Bronchial epithelial cell (primary cell): Measurements from ENCODE around the gene YPEL2. TPM values are rescaled to one million over a fixed set of nuclear protein-coding genes. Genes with fewer than 3 reads are reported as not detected.

Source experiments
- DNase-seq: peaks from one replicate; pipeline ENCODE4 v3.0.0-alpha.2; 2010; ENCODE audit warnings: low read depth
- FAIRE-seq: peaks from 2 replicates; lab custom pipeline; 2011; peaks lifted over from hg19 to GRCh38; lab: Jason Lieb, UNC
- H3K27me3 ChIP-seq: 2 replicates; pipeline ENCODE4 v1.5.1; 2011; ENCODE audit warnings: low read length; ENCODE audit not compliant: control insufficient read depth, insufficient read depth
- H3K36me3 ChIP-seq: 2 replicates; pipeline ENCODE4 v1.5.1; 2011; ENCODE audit warnings: low read length; ENCODE audit not compliant: control insufficient read depth, insufficient read depth
- H3K4me3 ChIP-seq: 2 replicates; pipeline ENCODE4 v1.5.1; 2011; ENCODE audit warnings: mild to moderate bottlenecking, low read depth, low read length, control low read depth
- CTCF ChIP-seq: IDR thresholded peaks from 2 replicates; pipeline ENCODE4 v1.5.1; 2011; ENCODE audit warnings: mild to moderate bottlenecking, moderate library complexity, low read length, control low read depth, inconsistent platforms; ENCODE audit not compliant: insufficient read depth, severe bottlenecking
- total RNA-seq: library from RNA; depleted of rRNA; stranded (reverse); fragments of >200 nt; gene quantifications from 2 replicates; pipeline ENCODE4 v1.2.1, GENCODE V29; 2014

YPEL2 gene
- total RNA-seq, 1 donor from 2014 or later, result 2.1 TPM

GRCh38 chr17:59413014-59413766 is 81.7 kb downstream of the YPEL2 start:
- FAIRE-seq, result no peak
- no peak overlapping the region for H3K4me3 ChIP-seq
- no peak for DNase-seq
- no peak for TF ChIP-seq CTCF
- no peaks in the 10 kb centered on the region for H3K27me3 ChIP-seq
- no peaks in the 10 kb centered on the region for H3K36me3 ChIP-seq

GRCh38 chr17:59415397-59415796 is 83.9 kb downstream of the YPEL2 start:
- no peak for TF ChIP-seq CTCF
- no peak overlapping the region for H3K4me3 ChIP-seq
- DNase-seq, result no peak
- no peak for FAIRE-seq
- H3K36me3 ChIP-seq, result no peaks in the 10 kb centered on the region
- H3K27me3 ChIP-seq, result no peaks in the 10 kb centered on the region

DNA sequence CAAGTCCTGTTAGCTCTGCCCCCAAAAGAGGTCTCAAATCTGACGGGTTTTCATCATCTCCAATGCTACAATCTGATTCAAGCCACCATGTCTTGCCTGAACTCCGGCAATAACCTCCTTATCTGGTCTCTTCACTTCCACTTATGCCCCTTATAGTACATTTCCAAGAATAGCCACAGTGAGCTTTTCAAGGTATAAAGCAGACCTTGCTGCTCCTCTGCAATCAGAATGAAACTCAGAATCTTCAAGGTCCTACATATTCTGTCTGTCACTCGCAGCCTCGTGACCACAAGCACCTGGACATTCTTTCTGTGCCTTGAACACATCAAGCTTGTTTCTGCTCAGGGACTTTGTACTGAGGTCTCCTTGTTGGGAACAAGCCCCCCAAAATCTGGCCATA is 84.7 kb downstream of the YPEL2 start:
- DNase-seq (no peak), FAIRE-seq (no peak)
- TF ChIP-seq CTCF, result no peak
- no peaks in the 10 kb centered on the region for H3K27me3 ChIP-seq
- no peak overlapping the region for H3K4me3 ChIP-seq
- H3K36me3 ChIP-seq, result no peaks in the 10 kb centered on the region

DNA sequence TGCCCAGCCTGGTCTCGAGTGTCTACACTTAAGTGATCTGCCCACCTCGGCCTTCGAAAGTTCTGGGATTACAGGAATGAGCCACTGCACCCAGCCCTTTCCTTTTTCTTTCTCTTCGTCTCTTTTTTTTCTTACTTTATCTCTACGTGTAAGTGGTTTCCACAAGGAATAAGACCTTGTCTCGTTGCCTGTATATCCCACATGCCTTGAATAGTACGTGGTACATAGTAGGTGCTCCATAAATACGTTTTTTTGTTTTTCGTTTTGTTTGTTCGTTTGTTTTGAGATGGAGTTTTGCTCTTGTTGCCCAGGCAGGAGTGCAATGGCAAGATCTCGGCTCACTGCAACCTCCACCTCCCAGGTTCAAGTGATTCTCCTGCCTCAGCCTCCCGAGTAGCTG is 86.0 kb downstream of the YPEL2 start:
- Histone ChIP-seq H3K4me3 (no peak overlapping the region), H3K36me3 (no peaks in the 10 kb centered on the region), H3K27me3 (no peaks in the 10 kb centered on the region)
- FAIRE-seq, result no peak
- DNase-seq, result no peak
- TF ChIP-seq CTCF, result no peak

- FAIRE-seq (no peak), DNase-seq (no peak)
- Histone ChIP-seq H3K4me3 (no peak overlapping the region), H3K36me3 (no peaks in the 10 kb centered on the region), H3K27me3 (no peaks in the 10 kb centered on the region)
- no peak for TF ChIP-seq CTCF
Observed at GRCh38 chr17:59418732-59419166, 87.3 kb downstream of the YPEL2 start.

GRCh38 chr17:59420901-59421300 is 89.4 kb downstream of the YPEL2 start:
- TF ChIP-seq CTCF, result no peak
- DNase-seq (no peak), FAIRE-seq (no peak)
- Histone ChIP-seq H3K27me3 (no peaks in the 10 kb centered on the region), H3K36me3 (no peaks in the 10 kb centered on the region), H3K4me3 (no peak overlapping the region)
